Measurements from ENCODE around the gene AARS2. TPM values are rescaled to one million over a fixed set of nuclear protein-coding genes. Genes with fewer than 3 reads are reported as not detected.

AARS2 gene
- total and polyA plus RNA-seq, 9 of the 15 experiments (the other 6 are each of a cell fraction or from before 2014, with no cell fraction given): 0.97 to 34.0 (median 18.3) TPM

GRCh38 chr6:44312901-44313788 is at the start of gene AARS2 (continued):
- TF ChIP-seq ZNF23 (CRISPR knock-in tag; IDR thresholded peaks at IDR 0.05): no peak
- TF ChIP-seq EGR1 (conservative IDR thresholded peaks at IDR 0.05): peak; percentile 80
- TF ChIP-seq ZNF407 (IDR thresholded peaks at IDR 0.05; ENCODE audit: low read depth): no peak
- no peak for TF ChIP-seq SMARCC2 (IDR thresholded peaks at IDR 0.05; ENCODE audit: low read depth)
- no peak for TF ChIP-seq MTF1 (CRISPR knock-in tag; IDR thresholded peaks at IDR 0.05; ENCODE audit: borderline replicate concordance)
- 0 out of 2 replicates have a peak, but pooled peaks have one; percentile 51 for TF ChIP-seq RHOXF2B (CRISPR knock-in tag; conservative IDR thresholded peaks at IDR 0.05)
- no peak for TF ChIP-seq NFXL1 (CRISPR knock-in tag; IDR thresholded peaks at IDR 0.05)
- no peak for TF ChIP-seq NCOA2 (IDR thresholded peaks at IDR 0.05; ENCODE audit: partially characterized antibody in 2 of 2)
- TF ChIP-seq U2AF2 (optimal IDR thresholded peaks at IDR 0.05; ENCODE audit: low read depth, low read length): no peak
- no peak for TF ChIP-seq MYBL2 (IDR thresholded peaks at IDR 0.05; ENCODE audit: low read depth)
- no peak for TF ChIP-seq MYBL2 (CRISPR knock-in tag; IDR thresholded peaks at IDR 0.05; ENCODE audit: borderline replicate concordance)
- TF ChIP-seq FOXJ2 (tag; IDR thresholded peaks at IDR 0.05): peak; percentile 55; the same call in 1 of the 2 replicates
- no peak for TF ChIP-seq ZNF224 (CRISPR knock-in tag; IDR thresholded peaks at IDR 0.05)
- peak; percentile 89 for TF ChIP-seq ATF7 (IDR thresholded peaks at IDR 0.05)
- TF ChIP-seq POLR2A (conservative IDR thresholded peaks at IDR 0.05): peak; percentile 96
- TF ChIP-seq FOXP1 (CRISPR knock-in tag; IDR thresholded peaks at IDR 0.05): peak; percentile 35; the same call in 1 of the 2 replicates
- TF ChIP-seq ELF4 (CRISPR knock-in tag; IDR thresholded peaks at IDR 0.05): no peak; the same call in 1 of the 2 replicates
- peak; percentile 76 for TF ChIP-seq ZBTB12 (CRISPR knock-in tag; IDR thresholded peaks at IDR 0.05)
